Loucy (cell line): ENCODE results near the gene IQGAP3.

Source experiments
- H2AFZ ChIP-seq: fragments of 200-600 bp; sonication (generic); 2 replicates; pipeline ENCODE4 v1.6.0; 2016; ENCODE audit warnings: antibody characterized with exemption, mild to moderate bottlenecking, low read length, moderate library complexity
- H3F3A ChIP-seq: fragments of 200-600 bp; 2 replicates; pipeline ENCODE4 v1.6.0; 2016; ENCODE audit warnings: antibody characterized with exemption, low read depth, mild to moderate bottlenecking
- H3K27me3 ChIP-seq: fragments of 200-600 bp; sonication (generic); 2 replicates; pipeline ENCODE4 v1.6.1; 2014; ENCODE audit warnings: low read length, mild to moderate bottlenecking; ENCODE audit not compliant: insufficient read depth, poor library complexity, severe bottlenecking
- H3K36me3 ChIP-seq: fragments of 200-600 bp; sonication (generic); 2 replicates; pipeline ENCODE4 v1.6.1; 2016; ENCODE audit warnings: low read length; ENCODE audit not compliant: insufficient read depth
- H3K4me1 ChIP-seq: fragments of 200-600 bp; sonication (generic); 2 replicates; pipeline ENCODE4 v1.5.1; 2014; ENCODE audit warnings: low read length, mild to moderate bottlenecking; ENCODE audit not compliant: insufficient read depth, poor library complexity, severe bottlenecking
- H3K4me2 ChIP-seq: fragments of 200-600 bp; sonication (generic); 2 replicates; pipeline ENCODE4 v1.6.0; 2014; ENCODE audit warnings: antibody characterized with exemption, low read length, low read depth, mild to moderate bottlenecking; ENCODE audit not compliant: poor library complexity, severe bottlenecking
- H3K4me3 ChIP-seq: fragments of 200-600 bp; sonication (generic); 2 replicates; pipeline ENCODE4 v1.5.1; 2014; ENCODE audit warnings: low read length, mild to moderate bottlenecking, mixed read lengths; ENCODE audit not compliant: poor library complexity, severe bottlenecking
- H3K79me2 ChIP-seq: fragments of 200-600 bp; sonication (generic); 2 replicates; pipeline ENCODE4 v1.6.1; 2014; ENCODE audit warnings: low read length; ENCODE audit not compliant: insufficient read depth
- H3K9ac ChIP-seq: fragments of 200-600 bp; sonication (generic); 2 replicates; pipeline ENCODE4 v1.6.0; 2014; ENCODE audit warnings: mild to moderate bottlenecking, low read depth, low read length, moderate library complexity; ENCODE audit not compliant: poor library complexity, severe bottlenecking
- H3K9me2 ChIP-seq: fragments of 200-600 bp; sonication (generic); replicated peaks from 2 replicates; pipeline ENCODE4 v1.6.1; 2016; ENCODE audit warnings: low read depth, low read length, mixed read lengths
- H3K9me3 ChIP-seq: fragments of 200-600 bp; sonication (generic); 2 replicates; pipeline ENCODE4 v1.6.1; 2014; ENCODE audit warnings: mild to moderate bottlenecking, antibody characterized with exemption, low read length, low read depth; ENCODE audit not compliant: insufficient read depth
- H4K20me1 ChIP-seq: fragments of 200-600 bp; sonication (generic); 2 replicates; pipeline ENCODE4 v1.6.0; 2014; ENCODE audit warnings: antibody characterized with exemption, low read length, mild to moderate bottlenecking; ENCODE audit not compliant: insufficient read depth, poor library complexity, severe bottlenecking
- CTCF ChIP-seq: fragments of 200-600 bp; sonication (generic); conservative IDR thresholded peaks from 2 replicates; pipeline ENCODE4 v1.5.1; 2014; ENCODE audit warnings: mild to moderate bottlenecking, antibody characterized with exemption, low read length
- EZH2phosphoT487 ChIP-seq: fragments of 200-600 bp; IDR thresholded peaks from 2 replicates; pipeline ENCODE4 v1.6.1; 2018; ENCODE audit warnings: antibody characterized with exemption, mild to moderate bottlenecking, moderate library complexity, borderline replicate concordance

Gene IQGAP3

GRCh38 chr1:156596426-156596825, 24.1 kb upstream of the IQGAP3 start:
- H3K9ac ChIP-seq, result no peak overlapping the region
- no peak overlapping the region for H3K4me3 ChIP-seq
- H3K9me3 ChIP-seq, result no peaks in the 10 kb centered on the region
- H3K4me1 ChIP-seq, result peaks cover 5% of the 10 kb centered on the region
- H3F3A ChIP-seq, result no peaks in the 10 kb centered on the region
- H3K4me2 ChIP-seq, result no peak overlapping the region
- H3K36me3 ChIP-seq, result peaks cover 22% of the 10 kb centered on the region; the same call in 1 of the 2 replicates
- TF ChIP-seq CTCF (no peak), EZH2phosphoT487 (no peak)
- H2AFZ ChIP-seq, result no peak overlapping the region
- peaks cover 27% of the 10 kb centered on the region for H3K79me2 ChIP-seq
- H3K27me3 ChIP-seq, result no peaks in the 10 kb centered on the region
- no peaks in the 10 kb centered on the region for H3K9me2 ChIP-seq
- no peaks in the 10 kb centered on the region for H4K20me1 ChIP-seq

DNA sequence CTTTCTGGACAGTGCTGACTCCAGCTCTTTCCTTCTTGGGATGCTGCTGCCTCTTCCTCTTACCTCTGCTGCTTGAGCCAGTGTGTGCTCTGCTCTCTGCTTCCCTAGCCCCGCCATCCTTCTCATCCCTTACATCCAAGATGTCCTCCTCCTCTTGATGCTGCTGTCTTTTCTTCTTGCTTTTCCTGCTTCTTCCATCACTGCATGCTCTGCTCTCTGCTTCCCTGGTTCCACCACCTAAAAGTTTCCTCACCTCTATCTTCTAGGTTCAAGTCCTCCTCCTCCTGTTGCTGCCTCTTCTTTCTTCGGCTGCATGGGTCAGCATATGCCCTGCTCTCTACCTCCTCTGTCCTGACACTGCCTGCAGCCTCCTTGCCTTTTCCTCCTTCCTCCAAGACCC, 22.7 kb upstream of the IQGAP3 start:
- no peaks in the 10 kb centered on the region for H3F3A ChIP-seq
- H3K9ac ChIP-seq, result no peak overlapping the region
- H3K79me2 ChIP-seq, result peaks cover 14% of the 10 kb centered on the region

GRCh38 chr1:156594190-156594589, 21.8 kb upstream of the IQGAP3 start:
- Histone ChIP-seq H4K20me1 (no peaks in the 10 kb centered on the region), H3K4me2 (no peak overlapping the region), H3K27me3 (no peaks in the 10 kb centered on the region), H2AFZ (no peak overlapping the region), H3K9ac (no peak overlapping the region), H3K9me3 (no peaks in the 10 kb centered on the region), H3F3A (no peaks in the 10 kb centered on the region), H3K79me2 (peaks cover 14% of the 10 kb centered on the region), H3K4me1 (peaks cover 14% of the 10 kb centered on the region), H3K36me3 (peaks cover 22% of the 10 kb centered on the region; the same call in 1 of the 2 replicates), H3K9me2 (no peaks in the 10 kb centered on the region), H3K4me3 (no peak overlapping the region)
- TF ChIP-seq EZH2phosphoT487 (no peak), CTCF (no peak)

More for the DNA sequence above, 22.7 kb upstream of the IQGAP3 start:
- Histone ChIP-seq H3K9me3 (no peaks in the 10 kb centered on the region), H4K20me1 (no peaks in the 10 kb centered on the region), H3K4me1 (peaks cover 14% of the 10 kb centered on the region), H3K27me3 (no peaks in the 10 kb centered on the region), H3K36me3 (peaks cover 22% of the 10 kb centered on the region; the same call in 1 of the 2 replicates), H3K4me3 (no peak overlapping the region), H3K4me2 (no peak overlapping the region), H2AFZ (no peak overlapping the region), H3K9me2 (no peaks in the 10 kb centered on the region)
- TF ChIP-seq EZH2phosphoT487 (no peak), CTCF (no peak)
